Measurements from ENCODE around the gene PCYT1B. TPM values are rescaled to one million over a fixed set of nuclear protein-coding genes. Genes with fewer than 3 reads are reported as not detected.
A peak's percentile ranks its signal among the peaks of the same experiment; 100 is the strongest.

Gene PCYT1B
- total RNA-seq, 2 donors from 2014 or later = 1.3 to 3.0 TPM

DNA sequence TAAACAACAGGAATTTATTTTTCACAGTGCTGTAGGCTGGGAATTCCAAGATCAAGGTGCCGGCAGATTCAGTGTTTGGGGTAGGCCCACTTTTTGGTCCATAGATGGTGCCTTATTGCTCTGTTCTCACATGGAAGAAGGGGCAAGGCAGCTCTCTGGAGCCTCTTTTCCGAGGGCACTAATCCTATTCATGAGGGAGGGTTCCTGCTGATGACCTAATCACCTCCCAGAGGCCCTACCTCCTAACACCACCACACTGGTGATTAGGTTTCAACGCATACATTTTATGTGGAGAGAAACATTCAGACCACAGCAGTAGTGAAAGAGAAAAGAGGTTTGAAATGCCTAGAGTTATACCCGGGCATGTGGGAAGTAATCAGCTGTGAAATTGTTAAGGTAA is 45.2 kb upstream of the PCYT1B start:
- peaks cover 6% of the 10 kb centered on the region for H3K4me1 ChIP-seq
- 60 to 69% methylated on average over 2 to 4 of the region's 4 CpGs for WGBS, 2 donors
- TF ChIP-seq, protein P1, sequence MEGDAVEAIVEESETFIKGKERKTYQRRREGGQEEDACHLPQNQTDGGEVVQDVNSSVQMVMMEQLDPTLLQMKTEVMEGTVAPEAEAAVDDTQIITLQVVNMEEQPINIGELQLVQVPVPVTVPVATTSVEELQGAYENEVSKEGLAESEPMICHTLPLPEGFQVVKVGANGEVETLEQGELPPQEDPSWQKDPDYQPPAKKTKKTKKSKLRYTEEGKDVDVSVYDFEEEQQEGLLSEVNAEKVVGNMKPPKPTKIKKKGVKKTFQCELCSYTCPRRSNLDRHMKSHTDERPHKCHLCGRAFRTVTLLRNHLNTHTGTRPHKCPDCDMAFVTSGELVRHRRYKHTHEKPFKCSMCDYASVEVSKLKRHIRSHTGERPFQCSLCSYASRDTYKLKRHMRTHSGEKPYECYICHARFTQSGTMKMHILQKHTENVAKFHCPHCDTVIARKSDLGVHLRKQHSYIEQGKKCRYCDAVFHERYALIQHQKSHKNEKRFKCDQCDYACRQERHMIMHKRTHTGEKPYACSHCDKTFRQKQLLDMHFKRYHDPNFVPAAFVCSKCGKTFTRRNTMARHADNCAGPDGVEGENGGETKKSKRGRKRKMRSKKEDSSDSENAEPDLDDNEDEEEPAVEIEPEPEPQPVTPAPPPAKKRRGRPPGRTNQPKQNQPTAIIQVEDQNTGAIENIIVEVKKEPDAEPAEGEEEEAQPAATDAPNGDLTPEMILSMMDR (IDR thresholded peaks at IDR 0.05) = no peak
- TF ChIP-seq POLR2A (IDR thresholded peaks at IDR 0.05) = no peak
- DNase-seq (no peak), ATAC-seq (no peak)
- intact Hi-C loops (cut with DNase I) = no loop called here
- no peaks in the 10 kb centered on the region for H3K27me3 ChIP-seq
- H3K36me3 ChIP-seq (replicated peaks in 1 of 2; ENCODE audit: insufficient read depth in 1 of 2, low read depth in 2 of 2) = no peaks in the 10 kb centered on the region
- no peak overlapping the region for H3K4me3 ChIP-seq
- H3K27ac ChIP-seq = no peak overlapping the region
- no peaks in the 10 kb centered on the region for H3K9me3 ChIP-seq

DNA sequence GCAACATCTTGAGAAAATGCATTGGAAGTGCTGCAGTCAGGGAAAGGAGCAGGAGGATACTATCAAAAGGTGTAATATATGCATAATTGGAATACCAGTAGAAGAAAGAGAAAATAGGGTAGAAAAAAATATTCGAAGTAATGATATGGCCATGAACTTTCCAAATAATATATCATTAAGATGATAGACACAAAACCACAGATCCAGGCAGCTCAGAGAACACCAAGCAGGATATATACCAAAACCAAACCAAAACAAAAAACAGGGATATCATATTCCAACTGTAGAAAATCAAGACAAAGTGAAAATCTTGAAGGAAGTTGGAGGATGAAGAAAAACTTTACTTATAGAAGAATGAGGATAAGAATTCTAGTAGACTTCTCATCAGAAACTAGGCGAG is 36.9 kb upstream of the PCYT1B start:
- WGBS, 2 donors = 68 to 81% methylated on average over 2 of the region's 2 CpGs
- H3K36me3 ChIP-seq (replicated peaks in 1 of 2; ENCODE audit: insufficient read depth in 1 of 2, low read depth in 2 of 2) = no peaks in the 10 kb centered on the region

DNA sequence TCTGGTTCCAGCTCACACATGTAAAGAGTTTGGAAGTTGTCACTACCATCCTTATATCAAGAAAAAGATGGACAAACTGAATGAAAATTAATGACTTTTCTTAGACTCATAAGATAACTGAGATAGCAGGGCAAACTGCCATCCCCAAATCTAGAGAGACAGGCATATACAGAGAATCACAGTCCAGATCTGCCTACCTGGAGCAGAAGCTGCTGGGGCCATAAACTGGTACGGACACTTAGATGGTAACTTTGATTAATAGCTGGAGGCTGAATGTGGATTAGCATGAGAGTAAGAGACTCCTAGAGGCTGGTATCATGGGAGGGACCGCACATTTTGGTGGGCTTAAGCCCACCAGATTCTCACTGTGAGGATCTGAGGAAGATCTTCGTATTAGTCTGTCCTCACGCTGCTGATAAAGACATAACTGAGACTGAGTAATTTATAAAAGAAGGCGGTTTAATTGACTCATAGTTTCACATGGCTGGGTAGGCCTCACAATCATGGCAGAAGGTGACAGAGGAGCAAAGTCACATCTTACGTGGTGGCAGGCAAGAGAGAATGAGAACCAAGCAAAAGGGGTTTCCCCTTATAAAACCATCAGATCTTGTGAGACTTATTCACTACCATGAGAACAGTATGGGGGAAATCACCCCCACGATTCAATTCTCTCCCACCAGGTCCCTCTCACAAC is 35.7 kb upstream of the PCYT1B start:
- intact Hi-C loops (cut with DNase I) = no loop called here
- WGBS, 2 donors = 83% methylated on average over 7 of the region's 7 CpGs; no CpG with 5 or more reads in 1 of the 2 donors
- no peaks in the 10 kb centered on the region for H3K36me3 ChIP-seq (replicated peaks in 1 of 2; ENCODE audit: insufficient read depth in 1 of 2, low read depth in 2 of 2)
- no peak for TF ChIP-seq POLR2A (IDR thresholded peaks at IDR 0.05)
- TF ChIP-seq, protein P1 (IDR thresholded peaks at IDR 0.05) = no peak
- H3K9me3 ChIP-seq = no peaks in the 10 kb centered on the region
- no peak overlapping the region for H3K27ac ChIP-seq
- DNase-seq (no peak), ATAC-seq (no peak)
- no peak overlapping the region for H3K4me3 ChIP-seq
- no peaks in the 10 kb centered on the region for H3K27me3 ChIP-seq
- H3K4me1 ChIP-seq = no peaks in the 10 kb centered on the region

More for the DNA sequence above, 36.9 kb upstream of the PCYT1B start:
- no peaks in the 10 kb centered on the region for H3K9me3 ChIP-seq
- H3K27ac ChIP-seq = no peak overlapping the region
- no peak overlapping the region for H3K4me3 ChIP-seq
- intact Hi-C loops (cut with DNase I) = no loop called here
- H3K27me3 ChIP-seq = no peaks in the 10 kb centered on the region
- DNase-seq = no peak
- no peaks in the 10 kb centered on the region for H3K4me1 ChIP-seq
- no peak for ATAC-seq
- TF ChIP-seq, protein P1 (IDR thresholded peaks at IDR 0.05) = no peak
- TF ChIP-seq POLR2A (IDR thresholded peaks at IDR 0.05) = no peak

DNA sequence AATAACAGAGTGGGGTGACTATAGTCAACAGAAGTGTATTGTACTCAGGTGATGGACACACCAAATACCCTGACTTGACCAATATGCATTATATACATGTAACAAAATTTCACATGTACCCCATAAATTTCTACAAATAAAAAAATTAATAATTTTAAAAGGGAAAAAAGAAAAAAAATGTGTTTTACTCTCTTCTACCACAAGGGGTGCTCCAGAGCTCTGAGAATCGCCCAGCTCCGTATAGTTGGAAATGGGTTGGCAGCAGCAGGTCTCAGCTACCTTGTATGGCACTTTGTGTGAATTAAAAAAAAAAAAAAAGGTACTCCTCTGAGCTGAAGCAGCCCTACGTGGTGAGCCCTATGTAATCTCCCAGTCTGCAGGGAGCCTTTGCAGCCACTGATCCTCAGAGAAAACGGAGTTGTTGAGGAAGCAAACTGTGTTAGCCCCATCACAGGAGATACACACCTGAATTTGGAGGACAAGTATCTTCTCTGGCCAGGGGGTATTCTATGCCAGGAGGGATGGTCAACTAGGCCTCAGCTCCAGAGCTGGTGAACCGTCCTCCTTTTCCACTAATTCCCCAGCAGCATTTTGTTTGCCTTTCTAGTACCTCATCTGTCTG is 29.4 kb upstream of the PCYT1B start:
- peaks cover 8% of the 10 kb centered on the region for H3K4me1 ChIP-seq
- TF ChIP-seq, protein P1 (IDR thresholded peaks at IDR 0.05) = peak; percentile 36 to 50 (median 41)
- TF ChIP-seq POLR2A (IDR thresholded peaks at IDR 0.05) = no peak
- WGBS, 2 donors = 21 to 25% methylated on average over 4 of the region's 5 CpGs
- intact Hi-C loops (cut with DNase I) = no loop called here
- H3K27ac ChIP-seq = no peak overlapping the region
- no peak overlapping the region for H3K4me3 ChIP-seq
- no peaks in the 10 kb centered on the region for H3K9me3 ChIP-seq
- ATAC-seq (no peak), DNase-seq (peak in 2 of 4 donors; percentile 17 to 27)
- H3K27me3 ChIP-seq = no peaks in the 10 kb centered on the region
- H3K36me3 ChIP-seq (replicated peaks in 1 of 2; ENCODE audit: insufficient read depth in 1 of 2, low read depth in 2 of 2) = no peaks in the 10 kb centered on the region
